H9 (cell line): ENCODE measurements around the gene NDUFV3. TPM values are rescaled to one million over a fixed set of nuclear protein-coding genes. Genes with fewer than 3 reads are reported as not detected.
A peak's percentile ranks its signal among the peaks of the same experiment; 100 is the strongest.
"Not testable (repeated sequence)": the region's sequence is repeated elsewhere in the genome, so short reads cannot be mapped to it uniquely, and the experiment has no call there.

Experiments used
- DNase-seq: peaks from one replicate; pipeline ENCODE4 v3.0.0-alpha.2; 2017
- H2AFZ ChIP-seq: one replicate; pipeline ENCODE4 v1.6.1; 2013; ENCODE audit warnings: mild to moderate bottlenecking, low read length, control low read depth, moderate library complexity
- H2AK5ac ChIP-seq: 2 replicates; pipeline ENCODE4 v1.6.1; 2013; ENCODE audit warnings: low read length, control low read depth, mixed read lengths; ENCODE audit not compliant: insufficient read length
- H2BK120ac ChIP-seq: one replicate; pipeline ENCODE4 v1.6.1; 2013; ENCODE audit warnings: low read depth, mild to moderate bottlenecking, low read length, control low read depth, inconsistent platforms; ENCODE audit not compliant: poor library complexity, severe bottlenecking
- H2BK12ac ChIP-seq: 2 replicates; pipeline ENCODE4 v1.6.1; 2013; ENCODE audit warnings: low read length, control low read depth, mixed read lengths, low read depth; ENCODE audit not compliant: insufficient read length
- H2BK15ac ChIP-seq: 2 replicates; pipeline ENCODE4 v1.6.1; 2013; ENCODE audit warnings: low read depth, low read length, control low read depth
- H2BK20ac ChIP-seq: one replicate; pipeline ENCODE4 v1.6.1; 2013; ENCODE audit warnings: low read depth, mild to moderate bottlenecking, low read length, control low read depth, inconsistent platforms; ENCODE audit not compliant: poor library complexity, severe bottlenecking
- H2BK5ac ChIP-seq: 2 replicates; pipeline ENCODE4 v1.6.1; 2013; ENCODE audit warnings: low read length, control low read depth, mixed read lengths; ENCODE audit not compliant: insufficient read length
- H3K14ac ChIP-seq: 2 replicates; pipeline ENCODE4 v1.6.1; 2013; ENCODE audit warnings: low read length, control low read depth; ENCODE audit not compliant: insufficient read depth
- H3K18ac ChIP-seq: 2 replicates; pipeline ENCODE4 v1.6.1; 2013; ENCODE audit warnings: low read depth, mild to moderate bottlenecking, mixed read lengths, low read length, control low read depth; ENCODE audit not compliant: insufficient read length
- H3K23ac ChIP-seq: 2 replicates; pipeline ENCODE4 v1.6.1; 2013; ENCODE audit warnings: low read length, control low read depth, mixed read lengths, low read depth; ENCODE audit not compliant: insufficient read length
- H3K23me2 ChIP-seq: 2 replicates; pipeline ENCODE4 v1.6.1; 2013; ENCODE audit warnings: low read depth, mild to moderate bottlenecking, mixed read lengths, low read length, control low read depth; ENCODE audit not compliant: insufficient read length, poor library complexity, severe bottlenecking
- H3K27ac ChIP-seq: 2 replicates; pipeline ENCODE4 v1.5.1; 2013; ENCODE audit warnings: low read length, control low read depth, mixed read lengths, low read depth; ENCODE audit not compliant: insufficient read length
- H3K27me3 ChIP-seq: 2 replicates; pipeline ENCODE4 v1.6.1; 2013; ENCODE audit warnings: low read length, control low read depth, inconsistent platforms; ENCODE audit not compliant: insufficient read depth
- H3K4ac ChIP-seq: 2 replicates; pipeline ENCODE4 v1.6.1; 2013; ENCODE audit warnings: low read depth, mild to moderate bottlenecking, control low read depth, inconsistent platforms, low read length, moderate library complexity
- H3K4me1 ChIP-seq: 2 replicates; pipeline ENCODE4 v1.6.1; 2013; ENCODE audit warnings: low read length, control low read depth, inconsistent platforms; ENCODE audit not compliant: insufficient read depth
- H3K4me2 ChIP-seq: 2 replicates; pipeline ENCODE4 v1.6.1; 2013; ENCODE audit warnings: low read length, control low read depth, mixed read lengths; ENCODE audit not compliant: insufficient read length, insufficient read depth
- H3K56ac ChIP-seq: 2 replicates; pipeline ENCODE4 v1.6.1; 2013; ENCODE audit warnings: low read depth, mild to moderate bottlenecking, mixed read lengths, low read length, control low read depth; ENCODE audit not compliant: insufficient read length
- H3K79me1 ChIP-seq: 2 replicates; pipeline ENCODE4 v1.6.1; 2013; ENCODE audit warnings: low read depth, mild to moderate bottlenecking, moderate library complexity, low read length, control low read depth, inconsistent platforms; ENCODE audit not compliant: insufficient read depth, poor library complexity, severe bottlenecking
- H3K79me2 ChIP-seq: 2 replicates; pipeline ENCODE4 v1.6.1; 2013; ENCODE audit warnings: low read length, control low read depth, inconsistent platforms; ENCODE audit not compliant: insufficient read depth
- H3K9ac ChIP-seq: 2 replicates; pipeline ENCODE4 v1.6.1; 2013; ENCODE audit warnings: low read length, control low read depth, mixed read lengths; ENCODE audit not compliant: insufficient read length; ENCODE audit errors: extremely low read depth
- H3K9me3 ChIP-seq: one replicate; pipeline ENCODE4 v1.6.1; 2013; ENCODE audit warnings: low read depth, low read length, inconsistent platforms; ENCODE audit not compliant: control insufficient read depth
- H3T11ph ChIP-seq: one replicate; pipeline ENCODE4 v1.6.1; 2013; ENCODE audit warnings: mild to moderate bottlenecking, low read length, control low read depth, inconsistent platforms
- H4K20me1 ChIP-seq: one replicate; pipeline ENCODE4 v1.6.1; 2013; ENCODE audit not compliant: control insufficient read depth, insufficient read length, insufficient read depth
- H4K5ac ChIP-seq: 2 replicates; pipeline ENCODE4 v1.6.1; 2013; ENCODE audit warnings: low read depth, mild to moderate bottlenecking, mixed read lengths, low read length, control low read depth; ENCODE audit not compliant: insufficient read length
- H4K8ac ChIP-seq: replicated peaks from 2 replicates; pipeline ENCODE4 v1.6.1; 2013; ENCODE audit warnings: low read length, control low read depth, mixed read lengths, low read depth; ENCODE audit not compliant: insufficient read length
- H4K91ac ChIP-seq: 2 replicates; pipeline ENCODE4 v1.6.1; 2013; ENCODE audit warnings: low read depth, mild to moderate bottlenecking, moderate library complexity, mixed read lengths, low read length, control low read depth; ENCODE audit not compliant: insufficient read length
- H3K27ac Mint-ChIP-seq, 3 experiments: 2 replicates in 2 of 3; 3 replicates in 1 of 3; pipeline ENCODE4 v1.8.0; 2020 to 2021; ENCODE audit warnings: mixed read lengths in 3 of 3, mild to moderate bottlenecking in 1 of 3, moderate library complexity in 1 of 3
- H3K27me3 Mint-ChIP-seq: 2 replicates; pipeline ENCODE4 v1.8.0; 2021; ENCODE audit warnings: low read depth, mild to moderate bottlenecking, moderate library complexity, mixed read lengths
- H3K36me3 Mint-ChIP-seq, 3 experiments: 2 replicates in 2 of 3; 3 replicates in 1 of 3; pipeline ENCODE4 v1.8.0; 2020 to 2021; ENCODE audit warnings: low read depth in 3 of 3, mixed read lengths in 3 of 3; ENCODE audit not compliant: insufficient read depth in 1 of 3
- H3K4me1 Mint-ChIP-seq, 2 experiments: 2 replicates each; pipeline ENCODE4 v1.8.0; 2020; ENCODE audit warnings: mixed read lengths in 2 of 2
- H3K4me3 Mint-ChIP-seq, 2 experiments: 2 replicates in 1 of 2; 3 replicates in 1 of 2; pipeline ENCODE4 v1.8.0; 2020 to 2021; ENCODE audit warnings: mild to moderate bottlenecking in 2 of 2, mixed read lengths in 2 of 2, moderate library complexity in 1 of 2
- H3K9me3 Mint-ChIP-seq, 2 experiments: 2 replicates in 1 of 2; 3 replicates in 1 of 2; pipeline ENCODE4 v1.8.0; 2020; ENCODE audit warnings: mild to moderate bottlenecking in 2 of 2, mixed read lengths in 2 of 2, moderate library complexity in 1 of 2
- CTCF ChIP-seq: fragments of 200-600 bp; sonication (generic); conservative IDR thresholded peaks from 3 replicates; pipeline ENCODE4 v1.8.0; 2021; ENCODE audit warnings: antibody characterized with exemption, mild to moderate bottlenecking
- WGBS: extraction: QIAGEN DNeasy Blood & Tissue Kit; methylation state at CpG from one replicate; pipeline ENCODE4 v1.1.7; 2013; ENCODE audit warnings: missing lambda C conversion rate, low lambda C conversion rate, mixed read lengths; ENCODE audit not compliant: insufficient read length; ENCODE audit errors: extremely low coverage; 5-methylcytosine and 5-hydroxymethylcytosine counted together
- total RNA-seq: library from RNA; stranded (reverse); gene quantifications from 2 replicates; pipeline ENCODE4 v1.2.1, GENCODE V29; 2021

The NDUFV3 gene
- total RNA-seq, 1 experiment from 2014 or later = 35.6 TPM

DNA sequence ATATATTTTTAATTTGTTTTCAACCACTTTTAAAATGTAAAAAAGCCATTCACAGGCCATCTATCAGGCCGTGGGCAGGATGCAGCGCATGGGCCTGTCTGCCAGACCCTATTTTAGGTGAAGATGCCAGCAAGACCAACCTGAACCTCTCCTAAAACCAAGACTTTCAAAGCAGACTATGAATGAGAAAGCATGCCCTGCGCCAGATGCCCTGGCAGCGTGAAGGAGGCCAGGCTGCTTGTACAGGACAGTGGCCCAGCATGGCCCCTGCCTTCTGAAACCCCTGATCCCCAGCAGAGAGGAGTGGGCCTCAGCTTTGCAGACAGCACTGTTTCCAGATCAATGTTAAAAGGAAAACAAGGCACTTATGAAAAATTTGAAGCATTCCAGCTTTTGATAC lies 45.4 kb upstream of the NDUFV3 start:
- Mint-ChIP-seq H3K36me3 (peaks cover 58 to 91% (median 89%) of the 10 kb centered on the region in 3 experiments), H3K9me3 (no peaks in the 10 kb centered on the region), H3K4me3 (no peak overlapping the region), H3K4me1 (no peaks in the 10 kb centered on the region), H3K27ac (no peak overlapping the region), H3K27me3 (no peaks in the 10 kb centered on the region)
- Histone ChIP-seq H3K56ac (no peak overlapping the region), H3K79me2 (peaks cover 6% of the 10 kb centered on the region), H3K4ac (no peak overlapping the region), H2AFZ (no peak overlapping the region), H2BK15ac (no peak overlapping the region), H3K14ac (no peak overlapping the region), H3K23me2 (no peaks in the 10 kb centered on the region), H3T11ph (no peak overlapping the region), H4K5ac (no peak overlapping the region), H3K4me1 (no peaks in the 10 kb centered on the region), H3K9me3 (no peaks in the 10 kb centered on the region), H2BK20ac (no peak overlapping the region), H4K20me1 (no peaks in the 10 kb centered on the region), H3K27me3 (no peaks in the 10 kb centered on the region), H2AK5ac (no peak overlapping the region), H3K27ac (no peak overlapping the region), H2BK120ac (no peak overlapping the region), H3K18ac (no peak overlapping the region), H3K9ac (no peak overlapping the region), H3K79me1 (peaks cover 8% of the 10 kb centered on the region), H3K23ac (no peak overlapping the region), H4K91ac (no peak overlapping the region), H4K8ac (no peak overlapping the region), H2BK12ac (no peak overlapping the region), H2BK5ac (no peak overlapping the region), H3K4me2 (no peak overlapping the region)
- WGBS = no CpG with 5 or more reads among the region's 4 CpGs
- TF ChIP-seq CTCF = no peak
- no peak for DNase-seq

DNA sequence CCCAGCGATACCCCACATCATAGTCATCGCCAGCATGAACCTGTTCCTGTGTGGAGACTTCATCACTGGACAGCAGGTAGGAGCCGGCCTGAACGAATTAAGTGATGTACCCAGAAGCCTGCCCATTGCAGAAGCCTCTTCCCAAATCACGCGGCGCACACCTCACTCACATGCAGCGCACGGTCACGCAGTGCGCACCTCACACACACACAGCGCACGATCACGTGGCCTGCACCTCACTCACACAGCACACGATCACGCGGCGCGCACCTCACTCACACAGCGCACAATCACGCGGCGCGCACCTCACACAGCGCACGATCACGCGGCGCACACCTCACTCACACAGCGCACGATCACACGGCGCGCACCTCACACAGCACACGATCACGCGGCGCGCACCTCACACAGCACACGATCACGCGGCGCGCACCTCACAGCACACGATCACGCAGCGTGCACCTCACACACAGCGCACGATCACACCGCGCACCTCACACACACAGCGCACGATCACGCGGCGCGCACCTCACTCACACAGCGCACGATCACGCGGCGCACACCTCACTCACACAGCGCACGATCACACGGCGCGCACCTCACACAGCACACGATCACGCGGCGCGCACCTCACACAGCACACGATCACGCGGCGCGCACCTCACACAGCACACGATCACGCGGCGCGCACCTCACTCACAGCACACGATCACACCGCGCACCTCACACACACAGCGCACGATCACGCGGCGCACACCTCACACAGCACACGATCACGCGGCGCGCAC lies 44.8 kb upstream of the NDUFV3 start:
- DNase-seq, H2BK5ac ChIP-seq, H4K5ac ChIP-seq, H3K23me2 ChIP-seq, H3K79me1 ChIP-seq, H3K4me1 Mint-ChIP-seq, H3K79me2 ChIP-seq, H2BK15ac ChIP-seq, H3K4me3 Mint-ChIP-seq, H3K9me3 ChIP-seq, H3K4ac ChIP-seq, H2BK120ac ChIP-seq, H3K9me3 Mint-ChIP-seq, H3K27me3 ChIP-seq, H2AFZ ChIP-seq, H3K56ac ChIP-seq, H3K4me2 ChIP-seq, H3T11ph ChIP-seq, H3K23ac ChIP-seq, H3K4me1 ChIP-seq, H4K20me1 ChIP-seq, H4K91ac ChIP-seq, H3K18ac ChIP-seq, H3K9ac ChIP-seq, H3K27me3 Mint-ChIP-seq, H2BK20ac ChIP-seq, H3K14ac ChIP-seq, H3K27ac ChIP-seq, H2AK5ac ChIP-seq, H2BK12ac ChIP-seq: not testable (repeated sequence)
- H4K8ac ChIP-seq = peak overlapping the region; percentile 95
- H3K27ac Mint-ChIP-seq = peak overlapping the region in 2 of 3 experiments; percentile 79 to 97; a peak in 3 of 7 replicates
- peaks cover 54 to 91% (median 87%) of the 10 kb centered on the region in 3 experiments for H3K36me3 Mint-ChIP-seq
- WGBS = no CpG with 5 or more reads among the region's 95 CpGs
